Measurements from ENCODE around the gene MTAP.

GRCh38 chr9:21970800-21971640 lies 168.6 kb downstream of the MTAP start:
- TF ChIP-seq, protein P1, sequence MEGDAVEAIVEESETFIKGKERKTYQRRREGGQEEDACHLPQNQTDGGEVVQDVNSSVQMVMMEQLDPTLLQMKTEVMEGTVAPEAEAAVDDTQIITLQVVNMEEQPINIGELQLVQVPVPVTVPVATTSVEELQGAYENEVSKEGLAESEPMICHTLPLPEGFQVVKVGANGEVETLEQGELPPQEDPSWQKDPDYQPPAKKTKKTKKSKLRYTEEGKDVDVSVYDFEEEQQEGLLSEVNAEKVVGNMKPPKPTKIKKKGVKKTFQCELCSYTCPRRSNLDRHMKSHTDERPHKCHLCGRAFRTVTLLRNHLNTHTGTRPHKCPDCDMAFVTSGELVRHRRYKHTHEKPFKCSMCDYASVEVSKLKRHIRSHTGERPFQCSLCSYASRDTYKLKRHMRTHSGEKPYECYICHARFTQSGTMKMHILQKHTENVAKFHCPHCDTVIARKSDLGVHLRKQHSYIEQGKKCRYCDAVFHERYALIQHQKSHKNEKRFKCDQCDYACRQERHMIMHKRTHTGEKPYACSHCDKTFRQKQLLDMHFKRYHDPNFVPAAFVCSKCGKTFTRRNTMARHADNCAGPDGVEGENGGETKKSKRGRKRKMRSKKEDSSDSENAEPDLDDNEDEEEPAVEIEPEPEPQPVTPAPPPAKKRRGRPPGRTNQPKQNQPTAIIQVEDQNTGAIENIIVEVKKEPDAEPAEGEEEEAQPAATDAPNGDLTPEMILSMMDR (IDR thresholded peaks at IDR 0.05; ENCODE audit: low read depth, low read length), result no peak
- TF ChIP-seq EZH2phosphoT487 (IDR thresholded peaks at IDR 0.05; ENCODE audit: low read depth), result no peak
